ENCODE data around the gene ZNF700.

DNA sequence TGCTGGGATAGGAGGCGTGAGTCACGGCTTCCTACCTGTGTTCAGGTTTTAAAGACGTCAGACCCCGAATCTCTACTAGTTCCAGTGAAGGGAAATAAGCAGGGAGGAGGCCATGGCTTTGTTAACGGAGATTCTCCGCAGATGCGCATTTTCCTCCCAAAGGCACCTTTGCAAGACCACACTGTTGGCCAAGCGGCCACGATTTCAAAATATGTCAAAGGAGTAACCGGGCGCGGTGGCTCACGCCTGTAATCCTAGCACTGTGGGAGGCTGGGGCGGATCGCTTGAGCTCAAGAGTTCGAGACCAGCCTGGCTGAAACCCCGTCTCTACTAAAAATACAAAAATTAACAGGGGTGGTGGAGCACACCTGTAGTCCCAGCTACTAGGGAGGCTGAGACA is 61.8 kb downstream of the ZNF700 start:
- TF ChIP-seq POLR2A (IDR thresholded peaks at IDR 0.05), result no peak
- no peak for TF ChIP-seq CTCF (IDR thresholded peaks at IDR 0.05)
